Measurements from ENCODE around the gene TCERG1L. TPM values are rescaled to one million over a fixed set of nuclear protein-coding genes. Genes with fewer than 3 reads are reported as not detected.
A peak's percentile ranks its signal among the peaks of the same experiment; 100 is the strongest.

Gene TCERG1L
- total and polyA plus RNA-seq, 11 donors: 0.11 to 0.25 TPM; not detected in 9

- Histone ChIP-seq H3K4me3 (no peak overlapping the region), H3K27ac (no peak overlapping the region), H3K9me3 (no peaks in the 10 kb centered on the region), H3K4me1 (no peaks in the 10 kb centered on the region), H3K27me3 (peaks cover 0 to 11% (median 0%) of the 10 kb centered on the region in 9 donors), H3K36me3 (no peaks in the 10 kb centered on the region)
- DNase-seq: no peak
- WGBS, 4 donors: 79 to 83% (median 81%) methylated on average over 8 of the region's 8 CpGs
- no peak for ATAC-seq
- intact Hi-C loops (cut with DNase I): no loop called here
- no peak for TF ChIP-seq CTCF (IDR thresholded peaks at IDR 0.05)
- TF ChIP-seq POLR2A (IDR thresholded peaks at IDR 0.05): no peak
Measured at GRCh38 chr10:131355056-131355455, 43.5 kb upstream of the TCERG1L start.

DNA sequence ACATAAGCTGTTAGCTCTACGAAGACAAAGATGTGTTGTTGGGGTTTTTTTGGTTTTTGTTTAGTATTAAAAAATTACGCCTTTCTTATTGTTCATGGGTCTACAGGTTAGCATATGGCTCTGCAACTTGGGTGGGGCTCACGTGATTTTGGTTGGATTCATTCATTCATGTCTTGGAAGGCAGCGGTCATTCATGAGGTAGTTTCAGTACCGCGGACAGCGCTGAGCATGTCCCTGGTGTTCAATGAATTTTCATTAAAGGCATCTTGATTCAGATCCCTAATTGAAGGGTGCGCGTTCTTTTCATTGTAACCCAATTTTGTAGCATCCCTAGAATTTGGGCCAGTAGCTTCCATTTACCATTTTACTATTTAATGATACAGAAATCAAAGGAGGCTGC is 42.9 kb upstream of the TCERG1L start:
- no peak for DNase-seq
- TF ChIP-seq POLR2A (IDR thresholded peaks at IDR 0.05): no peak
- 53 to 60% (median 56%) methylated on average over 9 of the region's 9 CpGs for WGBS, 4 donors

DNA sequence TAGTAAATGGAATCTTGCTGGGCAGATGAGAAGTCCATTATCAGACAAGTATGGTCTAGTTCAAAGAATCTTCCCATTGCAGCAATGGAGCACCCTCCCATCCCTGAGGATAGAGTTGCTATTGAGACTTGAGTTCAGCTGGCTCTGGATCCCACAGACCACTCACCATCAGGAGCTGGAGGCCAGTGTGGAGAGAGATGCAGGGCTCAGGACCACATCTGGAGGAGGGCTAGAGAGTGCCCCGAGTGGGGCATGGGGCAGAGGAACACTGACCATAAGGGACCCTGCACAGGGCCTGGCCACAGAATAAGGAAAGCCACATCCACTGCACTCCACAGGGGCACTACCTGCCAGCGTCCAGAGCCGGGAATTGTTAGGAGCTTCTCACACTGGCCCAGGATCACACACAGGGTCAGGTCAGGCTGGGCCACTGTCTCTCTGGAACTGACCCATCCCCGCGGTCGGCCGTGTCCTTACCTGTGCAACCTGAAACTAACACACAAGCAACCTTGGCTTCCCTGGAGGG is 41.3 kb upstream of the TCERG1L start:
- Histone ChIP-seq H3K9me3 (no peaks in the 10 kb centered on the region), H3K4me3 (no peak overlapping the region), H3K4me1 (no peaks in the 10 kb centered on the region), H3K36me3 (no peaks in the 10 kb centered on the region), H3K27me3 (peaks cover 0 to 26% (median 0%) of the 10 kb centered on the region in 9 donors), H3K27ac (no peak overlapping the region)
- 77 to 84% (median 83%) methylated on average over 5 to 7 of the region's 7 CpGs for WGBS, 4 donors
- ATAC-seq (peak in 1 of 4 donors; percentile 27), DNase-seq (no peak)
- TF ChIP-seq CTCF (IDR thresholded peaks at IDR 0.05) (no peak), POLR2A (IDR thresholded peaks at IDR 0.05) (no peak)
- intact Hi-C loops (cut with DNase I): no loop called here

More for the DNA sequence above, 42.9 kb upstream of the TCERG1L start:
- Histone ChIP-seq H3K9me3 (no peaks in the 10 kb centered on the region), H3K27ac (no peak overlapping the region), H3K27me3 (peaks cover 0 to 18% (median 0%) of the 10 kb centered on the region in 9 donors), H3K4me3 (no peak overlapping the region), H3K36me3 (no peaks in the 10 kb centered on the region), H3K4me1 (no peaks in the 10 kb centered on the region)
- intact Hi-C loops (cut with DNase I): no loop called here
- ATAC-seq: no peak

DNA sequence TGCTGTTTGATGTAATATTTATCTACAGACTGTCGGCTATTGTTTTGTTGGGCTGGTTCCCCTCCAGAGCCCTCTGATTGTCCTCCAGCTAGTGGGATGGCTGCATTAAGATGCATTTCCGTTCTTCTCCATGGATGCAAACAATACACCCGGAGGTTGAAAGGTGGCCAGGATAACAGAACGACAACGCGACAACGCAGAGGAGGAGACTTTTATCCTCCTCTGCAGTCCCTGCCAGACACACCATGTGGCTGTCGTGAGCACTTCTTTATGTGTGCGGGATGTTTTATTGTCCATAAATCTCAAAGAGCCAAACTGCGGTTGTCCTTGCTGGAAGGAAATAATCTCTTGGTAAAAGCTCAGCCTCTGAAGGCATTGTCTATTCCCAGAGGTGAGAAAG is 39.1 kb upstream of the TCERG1L start:
- Histone ChIP-seq H3K36me3 (no peaks in the 10 kb centered on the region), H3K27ac (no peak overlapping the region), H3K4me1 (no peaks in the 10 kb centered on the region), H3K9me3 (no peaks in the 10 kb centered on the region), H3K4me3 (no peak overlapping the region), H3K27me3 (peaks cover 0 to 21% (median 0%) of the 10 kb centered on the region in 9 donors)
- intact Hi-C loops (cut with DNase I): no loop called here
- TF ChIP-seq CTCF (IDR thresholded peaks at IDR 0.05): no peak
- no peak for TF ChIP-seq POLR2A (IDR thresholded peaks at IDR 0.05)
- ATAC-seq: no peak
- no peak for DNase-seq
- WGBS, 4 donors: 68 to 79% (median 73%) methylated on average over 10 of the region's 10 CpGs

DNA sequence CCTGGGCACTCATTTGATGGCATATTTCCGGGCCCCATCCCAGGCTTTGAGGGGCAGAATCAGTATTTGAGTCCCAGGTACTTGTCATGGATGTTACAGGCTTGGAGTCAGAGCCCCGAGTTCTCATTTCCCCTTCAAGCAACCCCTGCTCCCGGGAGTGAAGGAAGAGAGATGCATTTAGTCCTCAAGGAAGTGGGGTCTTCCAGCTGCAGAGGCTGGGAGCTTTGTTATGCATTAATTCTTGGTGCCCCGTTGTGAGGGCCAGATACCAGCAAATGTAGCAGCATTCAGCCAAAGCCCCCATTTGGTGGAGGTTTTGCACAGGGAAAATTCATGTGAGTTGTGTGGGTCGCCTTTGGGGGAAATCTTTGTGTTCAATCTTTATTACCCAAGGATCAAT is 38.7 kb upstream of the TCERG1L start:
- intact Hi-C loops (cut with DNase I): no loop called here

More for the DNA sequence above, 38.7 kb upstream of the TCERG1L start:
- no peak overlapping the region for H3K4me3 ChIP-seq
- H3K36me3 ChIP-seq: no peaks in the 10 kb centered on the region
- H3K4me1 ChIP-seq: no peaks in the 10 kb centered on the region
- H3K9me3 ChIP-seq: no peaks in the 10 kb centered on the region
- peaks cover 0 to 21% (median 0%) of the 10 kb centered on the region in 9 donors for H3K27me3 ChIP-seq
- DNase-seq (no peak), ATAC-seq (no peak)
- TF ChIP-seq CTCF (IDR thresholded peaks at IDR 0.05): no peak
- TF ChIP-seq POLR2A (IDR thresholded peaks at IDR 0.05): no peak
- H3K27ac ChIP-seq: no peak overlapping the region
- WGBS, 4 donors: 41 to 52% (median 46%) methylated on average over 4 to 5 of the region's 5 CpGs
